Thyroid gland (tissue), 4 donors: ENCODE results near the gene KLHL25.

Experiments
- CTCF ChIP-seq, 6 experiments: fragments of 200-600 bp in 3 of 6; fragments of 450-650 bp in 3 of 6; sonication (generic) in 3 of 6; IDR thresholded peaks; one replicate each; pipeline ENCODE4 v1.5.1; 2016 to 2019; ENCODE audit warnings: antibody characterized with exemption in 6 of 6, mild to moderate bottlenecking in 2 of 6, inconsistent platforms in 1 of 6, moderate library complexity in 1 of 6
- POLR2A ChIP-seq, 2 donors: fragments of 450-650 bp; IDR thresholded peaks; one replicate each; pipeline ENCODE4 v1.6.1; 2017; ENCODE audit warnings: antibody characterized with exemption in 2 of 2, mild to moderate bottlenecking in 2 of 2, moderate library complexity in 1 of 2

GRCh38 chr15:85837011-85837433 lies 42.3 kb upstream of the KLHL25 start:
- TF ChIP-seq CTCF (IDR thresholded peaks at IDR 0.05): no peak
- TF ChIP-seq POLR2A (IDR thresholded peaks at IDR 0.05): no peak
